Keratinocyte (primary cell): ENCODE results near the gene TLN1. TPM values are rescaled to one million over a fixed set of nuclear protein-coding genes. Genes with fewer than 3 reads are reported as not detected.

Source experiments
- DNase-seq: peaks from one replicate; pipeline ENCODE4 v3.0.0-alpha.2; 2011; ENCODE audit warnings: low read depth, missing footprints, low spot score
- FAIRE-seq: peaks from 2 replicates; lab custom pipeline; 2011; peaks lifted over from hg19 to GRCh38; lab: Jason Lieb, UNC
- H2AFZ ChIP-seq: 2 replicates; pipeline ENCODE4 v1.6.0; 2012; ENCODE audit warnings: low read length, control low read depth, inconsistent platforms; ENCODE audit not compliant: control insufficient read depth
- H3K27ac ChIP-seq: 2 replicates; pipeline ENCODE4 v1.5.1; 2011; ENCODE audit warnings: low read length; ENCODE audit not compliant: control insufficient read depth, insufficient read depth
- H3K27me3 ChIP-seq: 3 replicates; pipeline ENCODE4 v1.6.0; 2011; ENCODE audit warnings: low read length; ENCODE audit not compliant: control insufficient read depth, insufficient read depth; ENCODE audit errors: extremely low read depth
- H3K36me3 ChIP-seq, 2 experiments: 2 replicates in 1 of 2; 3 replicates in 1 of 2; pipeline ENCODE4 v1.5.1; 2011; ENCODE audit warnings: low read length in 2 of 2, mild to moderate bottlenecking in 1 of 2; ENCODE audit not compliant: control insufficient read depth in 2 of 2, insufficient read depth in 2 of 2; ENCODE audit errors: extremely low read depth in 1 of 2
- H3K4me1 ChIP-seq: 3 replicates; pipeline ENCODE4 v1.5.1; 2011; ENCODE audit warnings: low read length; ENCODE audit not compliant: control insufficient read depth, insufficient read depth; ENCODE audit errors: extremely low read depth
- H3K4me2 ChIP-seq: 3 replicates; pipeline ENCODE4 v1.6.0; 2011; ENCODE audit warnings: low read depth, low read length; ENCODE audit not compliant: control insufficient read depth, insufficient read depth; ENCODE audit errors: extremely low read depth
- H3K4me3 ChIP-seq, 3 experiments: fragments of 200-600 bp in 1 of 3; sonication (generic) in 1 of 3; 2 replicates in 2 of 3; 3 replicates in 1 of 3; pipeline ENCODE4 v1.5.1; 2011 to 2016; ENCODE audit warnings: low read length in 3 of 3, mild to moderate bottlenecking in 3 of 3, control low read depth in 2 of 3, inconsistent platforms in 1 of 3, low read depth in 1 of 3, mixed read lengths in 1 of 3, mixed run types in 1 of 3, moderate library complexity in 1 of 3; ENCODE audit not compliant: control insufficient read depth in 2 of 3, insufficient read depth in 2 of 3; ENCODE audit errors: extremely low read depth in 1 of 3
- H3K79me2 ChIP-seq: 2 replicates; pipeline ENCODE4 v1.6.0; 2012; ENCODE audit warnings: low read length; ENCODE audit not compliant: control insufficient read depth, insufficient read depth
- H3K9ac ChIP-seq: 3 replicates; pipeline ENCODE4 v1.6.0; 2011; ENCODE audit warnings: low read length; ENCODE audit not compliant: control insufficient read depth, insufficient read depth; ENCODE audit errors: extremely low read depth
- H3K9me1 ChIP-seq: 3 replicates; pipeline ENCODE4 v1.6.0; 2011; ENCODE audit warnings: low read length; ENCODE audit not compliant: control insufficient read depth, insufficient read depth; ENCODE audit errors: extremely low read depth
- H3K9me3 ChIP-seq: 2 replicates; pipeline ENCODE4 v1.5.1; 2012; ENCODE audit warnings: low read depth, low read length; ENCODE audit not compliant: control insufficient read depth
- H4K20me1 ChIP-seq: 3 replicates; pipeline ENCODE4 v1.6.0; 2011; ENCODE audit warnings: low read length; ENCODE audit not compliant: control insufficient read depth, insufficient read depth; ENCODE audit errors: extremely low read depth
- CTCF ChIP-seq, 3 experiments: IDR thresholded peaks in 1 of 3; conservative IDR thresholded peaks in 1 of 3; optimal IDR thresholded peaks in 1 of 3; 2 replicates in 2 of 3; 3 replicates in 1 of 3; pipeline versions ENCODE3 to v1.5.1; 2011; ENCODE audit warnings: low read length in 3 of 3, mild to moderate bottlenecking in 3 of 3, moderate library complexity in 2 of 3, control low read depth in 1 of 3, inconsistent platforms in 1 of 3; ENCODE audit not compliant: insufficient read depth in 2 of 3; ENCODE audit errors: extremely low read depth in 1 of 3
- EZH2 ChIP-seq: IDR thresholded peaks from one replicate; pipeline ENCODE4 v1.6.1; 2012; ENCODE audit warnings: inconsistent platforms, mild to moderate bottlenecking, low read length, moderate library complexity
- dilution Hi-C: fragments of 300-500 bp; cut with MboI; formaldehyde crosslinking; loops from one replicate; pipeline ENCODE4 v1.7.0; 2020; ENCODE audit warnings: low sequenced_read_pairs; ENCODE audit not compliant: extremely low pct_ligation_motif_present
- polyA plus RNA-seq, 5 experiments: library from polyadenylated mRNA; depleted of rRNA in 3 of 5; stranded (reverse) in 3 of 5; stranded (forward) in 1 of 5; unstranded in 1 of 5; fragments of >200 nt; gene quantifications; 1 replicate in 1 of 5; 2 replicates in 3 of 5; 3 replicates in 1 of 5; pipeline versions ENCODE4 v1.2.1 to v1.2.3, GENCODE V29; 2011 to 2012; ENCODE audit warnings: missing spikeins in 2 of 5, low read depth in 1 of 5, low replicate concordance in 1 of 5

The TLN1 gene
- polyA plus RNA-seq, 1 donor (not counting 4 experiments of a cell fraction or from before 2014, with no cell fraction given), result 53.0 TPM

- FAIRE-seq (no peak), DNase-seq (no peak)
- dilution Hi-C loops, result no loop called here
- no peaks in the 10 kb centered on the region for H3K9me1 ChIP-seq
- no peak overlapping the region for H3K4me2 ChIP-seq
- no peaks in the 10 kb centered on the region for H3K79me2 ChIP-seq
- H3K9me3 ChIP-seq, result no peaks in the 10 kb centered on the region
- H3K27me3 ChIP-seq, result no peaks in the 10 kb centered on the region
- no peaks in the 10 kb centered on the region for H4K20me1 ChIP-seq
- H3K27ac ChIP-seq, result no peak overlapping the region
- no peak overlapping the region for H2AFZ ChIP-seq
- H3K4me3 ChIP-seq, result no peak overlapping the region
- peaks cover under 1% of the 10 kb centered on the region for H3K4me1 ChIP-seq
- H3K9ac ChIP-seq, result no peak overlapping the region
- peaks cover 2 to 4% of the 10 kb centered on the region in 2 experiments for H3K36me3 ChIP-seq
- TF ChIP-seq CTCF (optimal IDR thresholded peaks at IDR 0.05 in 1 of 3, IDR thresholded peaks at IDR 0.05 in 1 of 3, conservative IDR thresholded peaks at IDR 0.05 in 1 of 3; ENCODE audit: extremely low read depth in 1 of 3, insufficient read depth in 2 of 3, low read length in 3 of 3) (no peak), EZH2 (no peak)
Measured at GRCh38 chr9:35679091-35679490, 52.9 kb downstream of the TLN1 start.

- Histone ChIP-seq H3K36me3 (no peaks in the 10 kb centered on the region), H3K9me3 (no peaks in the 10 kb centered on the region), H3K4me2 (peak overlapping the region; percentile 51), H3K27me3 (no peaks in the 10 kb centered on the region), H3K27ac (no peak overlapping the region), H3K9ac (no peak overlapping the region), H3K4me3 (peak overlapping the region in 1 of 3 experiments; percentile 14), H4K20me1 (no peaks in the 10 kb centered on the region), H2AFZ (peak overlapping the region; percentile 43), H3K4me1 (peaks cover 9% of the 10 kb centered on the region), H3K9me1 (no peaks in the 10 kb centered on the region), H3K79me2 (no peaks in the 10 kb centered on the region)
- dilution Hi-C loops, result no loop called here
- no peak for DNase-seq
- no peak for FAIRE-seq
- TF ChIP-seq CTCF (optimal IDR thresholded peaks at IDR 0.05 in 1 of 3, IDR thresholded peaks at IDR 0.05 in 1 of 3, conservative IDR thresholded peaks at IDR 0.05 in 1 of 3; ENCODE audit: extremely low read depth in 1 of 3, insufficient read depth in 2 of 3, low read length in 3 of 3) (no peak), EZH2 (no peak)
Measured at GRCh38 chr9:35675732-35676392, 56.1 kb downstream of the TLN1 start.
